Measurements from ENCODE around the gene DAB2IP.

The DAB2IP gene

DNA sequence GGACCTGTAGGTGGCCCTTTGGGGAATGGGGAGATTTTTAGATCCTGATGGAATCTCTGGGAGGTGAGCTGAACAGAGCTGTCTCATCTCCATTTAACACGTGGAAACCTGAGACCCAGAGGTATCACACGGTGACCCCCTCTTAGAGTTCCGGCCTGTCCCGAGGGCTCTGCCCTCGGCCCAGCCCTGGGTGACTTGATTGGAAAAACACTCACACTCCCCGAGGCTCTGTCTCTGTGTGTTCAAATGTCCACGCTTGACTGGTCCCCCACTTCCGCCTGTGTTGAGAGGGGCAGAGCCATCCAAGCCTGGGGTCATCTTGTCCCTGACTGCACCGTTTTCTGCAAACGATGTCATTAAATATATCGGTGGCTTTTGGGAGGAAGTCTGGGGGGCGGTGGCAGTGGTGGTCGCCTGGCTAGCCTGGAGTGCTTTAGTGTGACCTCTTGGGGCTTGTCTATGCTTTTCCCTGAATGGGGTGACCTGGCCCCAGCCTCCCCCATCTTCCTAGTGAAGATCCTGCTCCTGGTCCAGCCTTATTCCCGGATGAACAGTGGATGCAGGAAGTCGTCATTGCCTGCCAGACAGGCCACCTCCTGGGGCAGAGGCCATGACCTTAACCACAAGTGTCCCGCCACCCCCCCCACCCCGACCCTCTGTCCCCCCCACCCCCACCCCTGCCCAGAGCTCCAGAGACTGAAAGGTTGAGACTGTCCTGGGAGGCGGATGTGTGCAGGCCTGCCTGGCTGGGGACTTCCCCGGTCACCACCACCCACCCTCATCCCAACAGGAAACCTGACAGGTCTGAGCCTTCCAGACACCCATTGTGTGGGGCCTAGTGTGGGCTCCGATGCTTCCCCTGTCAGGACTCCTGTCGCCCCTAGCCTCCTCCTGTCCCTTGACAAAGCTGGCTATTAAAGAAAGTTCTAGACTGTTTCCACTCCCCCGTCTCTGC lies 5.3 kb upstream of the DAB2IP start:
- no peak for DNase-seq

DNA sequence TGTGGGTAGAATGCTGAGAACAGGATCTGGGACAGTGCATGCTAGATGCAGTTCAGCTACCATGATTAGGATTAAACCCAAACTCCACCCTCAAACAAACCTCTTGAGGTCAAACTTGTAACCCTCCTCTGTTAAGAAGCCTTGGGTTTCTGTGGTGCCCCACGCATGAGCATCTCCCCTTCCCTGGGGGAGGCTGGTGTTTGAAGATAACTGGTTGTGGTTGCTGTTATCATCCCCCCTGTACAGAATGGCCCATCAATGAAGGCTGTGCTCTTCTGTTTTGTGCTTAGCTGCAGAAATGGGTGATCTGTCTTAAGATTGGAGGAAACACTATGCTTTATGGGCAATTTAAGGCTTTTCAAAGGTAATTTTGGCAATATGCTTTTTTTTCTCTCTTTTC lies 4.4 kb upstream of the DAB2IP start:
- no peak for DNase-seq

DNA sequence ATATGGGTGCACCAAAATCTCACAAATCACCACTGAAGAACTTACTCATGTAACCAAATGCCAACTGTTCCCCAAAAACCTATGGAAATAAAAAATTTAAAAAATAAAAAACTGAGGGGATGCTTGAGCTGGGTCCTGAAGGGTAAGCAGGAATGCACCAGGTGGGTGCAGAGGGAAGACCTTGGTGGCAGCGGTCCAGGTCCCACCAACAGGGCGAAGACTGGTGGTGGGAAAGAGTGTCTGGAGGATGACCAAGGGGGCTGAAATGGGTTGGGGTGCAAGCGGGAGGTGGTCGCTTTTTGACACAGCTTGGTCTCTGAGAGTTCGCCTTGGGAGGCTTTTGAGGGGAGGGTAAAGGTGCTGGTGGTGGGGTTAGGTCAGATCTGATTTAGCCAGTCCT lies 3.3 kb upstream of the DAB2IP start:
- no peak for DNase-seq

DNA sequence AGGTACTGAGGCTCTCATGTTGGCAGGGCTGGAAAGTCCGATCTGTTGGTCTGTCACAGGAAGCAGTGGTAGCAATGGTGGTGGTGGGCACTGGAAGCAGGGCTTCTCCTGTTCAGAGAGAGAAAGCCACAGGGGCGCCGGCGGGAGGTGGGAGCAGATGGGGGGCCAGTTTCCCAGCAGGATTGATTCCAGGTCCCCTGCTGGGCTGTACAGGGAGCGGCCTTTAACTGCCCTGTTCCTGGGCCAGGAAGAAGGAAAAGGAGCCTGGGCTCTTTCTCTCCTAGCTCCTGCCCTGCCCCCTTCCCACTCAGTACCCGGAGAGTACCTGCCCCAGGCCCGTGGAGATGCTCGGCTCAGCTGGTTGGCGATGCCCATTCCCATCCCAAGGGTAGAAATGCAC lies 2.6 kb upstream of the DAB2IP start:
- DNase-seq = no peak

DNA sequence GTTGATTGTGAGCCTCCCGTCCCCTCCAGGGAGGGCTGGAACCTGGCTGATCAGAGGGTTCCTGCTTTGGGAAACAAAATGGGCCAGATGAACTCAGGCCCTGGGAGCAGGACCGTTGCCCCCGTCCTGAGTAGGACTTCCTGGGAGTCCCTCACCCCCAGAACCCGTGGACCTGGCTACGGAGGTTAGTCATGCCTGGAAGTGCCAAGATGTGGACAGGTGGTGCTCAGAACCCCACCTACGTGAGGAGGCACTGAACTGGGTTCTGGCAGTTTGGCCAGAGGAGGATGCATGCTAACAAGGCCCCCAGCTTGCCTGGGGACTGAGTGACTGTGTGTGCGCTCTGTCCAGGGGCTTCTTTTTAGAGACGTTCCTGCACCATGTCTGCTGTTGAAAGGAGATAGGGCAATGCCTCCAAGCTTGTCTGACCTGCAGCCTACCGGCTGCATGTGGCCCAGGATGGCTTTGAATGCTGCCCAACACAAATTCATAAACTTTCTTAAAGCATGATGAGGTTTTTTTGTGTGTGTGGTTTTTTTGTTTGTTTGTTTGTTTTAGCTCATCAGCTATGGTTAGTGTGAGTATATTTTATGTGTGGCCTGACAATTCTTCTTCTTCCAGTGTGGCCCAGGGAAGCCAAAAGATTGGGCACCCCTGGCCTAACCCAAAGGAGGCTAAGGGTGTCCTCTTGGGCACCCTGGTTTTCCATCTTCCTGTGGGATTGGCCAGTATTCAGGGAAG lies 1.8 kb upstream of the DAB2IP start:
- no peak for DNase-seq

DNA sequence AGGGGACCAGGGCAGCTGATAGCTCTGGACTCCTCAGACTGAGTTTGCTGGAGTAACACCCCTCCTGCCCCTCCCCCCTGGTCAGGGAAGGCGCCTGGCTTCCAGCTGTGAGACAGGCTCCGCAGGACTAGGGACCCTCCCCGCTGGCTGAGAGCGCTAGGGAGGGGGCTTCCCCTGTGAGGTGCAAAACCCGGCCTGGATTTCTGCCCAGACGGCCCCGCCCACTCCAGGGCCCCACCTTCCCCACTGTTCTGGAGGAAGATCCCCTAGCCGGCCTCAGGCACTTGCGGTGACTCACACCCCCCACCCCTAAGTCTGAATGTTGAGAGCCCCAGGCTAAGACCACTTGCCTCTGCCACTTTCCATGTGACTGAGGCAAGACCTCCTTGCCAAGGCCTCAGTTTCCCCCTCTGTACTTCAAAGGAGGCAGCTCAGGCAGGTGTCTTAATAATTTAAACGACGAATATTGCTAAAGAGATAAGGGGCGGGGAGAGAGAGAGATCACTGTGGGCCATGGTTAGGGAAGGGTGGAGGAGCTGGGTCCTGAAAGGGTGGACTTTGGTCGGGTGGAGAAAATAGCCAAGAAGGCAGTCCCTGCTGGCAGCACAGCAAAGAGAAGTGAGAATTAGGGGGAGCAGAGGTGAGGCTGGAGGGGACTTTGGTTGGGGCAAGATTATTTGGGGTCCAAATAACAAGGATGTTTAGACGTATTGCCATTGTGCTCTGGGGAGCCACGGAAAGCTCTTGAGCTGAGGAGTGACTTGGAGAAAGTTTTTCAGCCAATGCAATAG lies 1.0 kb upstream of the DAB2IP start:
- no peak for DNase-seq

DNA sequence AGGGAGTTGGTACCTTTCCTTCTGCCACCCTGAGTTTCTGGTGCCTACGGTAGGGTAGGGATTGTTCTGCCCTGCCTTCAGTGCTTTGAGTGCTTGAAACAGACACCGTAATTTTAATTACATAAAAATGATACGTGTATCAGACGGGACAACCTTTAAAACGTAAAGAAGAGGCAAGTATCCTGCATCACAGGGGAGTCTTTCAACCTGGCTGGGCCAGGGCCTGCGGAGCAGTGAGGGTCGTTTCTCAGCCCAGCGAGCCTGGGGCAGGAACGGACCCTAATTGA lies 483 bp upstream of the DAB2IP start:
- DNase-seq = no peak

DNA sequence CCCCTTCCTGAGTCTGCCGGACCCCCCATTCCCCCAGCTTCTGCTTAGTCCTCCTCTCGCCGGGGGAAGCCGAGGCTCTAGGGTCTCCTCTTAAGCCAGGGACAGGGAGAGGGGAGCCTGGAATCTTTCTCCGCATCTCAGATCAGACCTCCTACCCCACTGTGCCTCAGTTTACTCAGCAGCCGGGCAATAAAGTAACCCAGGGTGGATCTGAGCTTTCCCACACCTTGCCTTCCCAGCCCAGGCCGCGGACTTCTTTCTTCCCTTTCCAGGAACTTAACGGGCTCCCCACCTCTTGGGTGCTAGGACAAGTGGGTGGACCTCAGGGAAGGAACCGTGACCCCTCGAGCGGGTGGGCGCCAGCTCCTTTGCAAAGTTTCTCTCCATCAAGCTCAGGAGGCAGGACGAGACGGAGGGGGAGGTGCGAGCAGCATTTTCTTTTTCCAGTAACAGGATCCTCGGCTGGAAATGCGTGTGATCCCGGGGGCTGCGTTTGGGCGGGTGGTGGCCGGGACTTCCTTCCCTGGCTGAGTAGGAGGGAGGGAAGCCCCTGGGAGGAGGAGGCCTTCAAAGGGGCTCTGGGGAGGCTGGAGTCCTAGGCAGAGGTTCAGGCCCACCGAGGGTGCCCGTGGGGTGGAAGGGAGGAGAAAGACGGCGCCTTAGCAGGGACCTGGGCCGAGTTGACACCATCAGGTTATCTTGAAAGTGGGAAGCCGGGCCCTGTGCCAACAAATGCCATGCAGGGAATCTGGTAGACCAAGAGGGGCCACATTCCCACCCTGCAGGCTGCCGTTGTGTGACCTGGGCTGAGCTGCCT lies 795 bp downstream of the DAB2IP start:
- no peak for DNase-seq

DNA sequence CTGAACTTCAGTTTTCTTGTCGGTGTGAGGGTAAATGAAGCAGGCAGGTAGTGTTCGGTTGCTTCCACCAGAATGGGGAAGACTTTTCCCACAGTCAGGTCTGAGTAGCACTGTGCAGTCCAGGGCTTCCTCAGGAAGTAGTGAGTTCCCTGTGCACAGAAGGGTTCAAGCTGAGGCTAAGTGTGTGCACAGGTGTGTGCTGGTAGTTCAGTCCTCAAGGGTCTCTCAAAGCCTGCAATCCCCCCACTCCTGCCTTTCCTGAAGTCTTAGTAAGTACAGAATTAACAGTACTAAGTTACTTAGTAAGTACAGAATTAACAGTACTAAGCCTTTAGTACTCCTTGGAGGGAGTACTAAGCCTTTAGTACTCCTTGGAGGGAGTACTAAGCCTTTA lies 1.4 kb downstream of the DAB2IP start:
- DNase-seq = no peak

DNA sequence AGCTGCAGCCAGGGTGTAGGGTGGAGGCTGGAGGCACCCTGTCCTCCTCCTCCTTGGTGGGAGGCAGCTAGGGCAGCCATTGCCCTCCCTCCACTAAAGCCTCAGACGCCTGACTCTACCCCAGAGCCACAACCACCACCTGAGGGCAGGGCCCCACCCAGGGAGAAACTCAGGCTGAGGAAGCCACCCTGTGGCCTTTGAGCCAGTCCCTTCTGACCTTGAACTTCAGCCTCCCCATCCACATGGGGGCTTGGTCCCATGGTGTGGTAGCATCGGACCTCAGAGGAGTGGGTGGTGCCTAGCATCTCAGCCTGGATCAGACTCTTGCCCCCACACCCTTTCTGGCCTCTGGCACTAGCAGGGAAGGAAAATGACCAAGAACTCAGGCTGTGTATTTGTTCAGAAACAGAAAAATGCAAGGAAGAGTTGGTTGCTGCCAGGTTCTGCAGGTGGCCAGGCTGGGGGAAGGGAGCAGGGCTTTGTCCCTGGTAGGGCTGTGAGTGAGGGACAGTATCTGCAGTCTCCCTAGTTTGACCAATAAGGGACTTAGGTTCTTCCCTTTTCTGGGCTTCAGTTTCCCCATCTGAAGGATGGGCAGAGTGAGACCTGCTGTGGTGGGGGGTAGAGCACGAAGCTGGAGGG lies 3.2 kb downstream of the DAB2IP start:
- no peak for DNase-seq

DNA sequence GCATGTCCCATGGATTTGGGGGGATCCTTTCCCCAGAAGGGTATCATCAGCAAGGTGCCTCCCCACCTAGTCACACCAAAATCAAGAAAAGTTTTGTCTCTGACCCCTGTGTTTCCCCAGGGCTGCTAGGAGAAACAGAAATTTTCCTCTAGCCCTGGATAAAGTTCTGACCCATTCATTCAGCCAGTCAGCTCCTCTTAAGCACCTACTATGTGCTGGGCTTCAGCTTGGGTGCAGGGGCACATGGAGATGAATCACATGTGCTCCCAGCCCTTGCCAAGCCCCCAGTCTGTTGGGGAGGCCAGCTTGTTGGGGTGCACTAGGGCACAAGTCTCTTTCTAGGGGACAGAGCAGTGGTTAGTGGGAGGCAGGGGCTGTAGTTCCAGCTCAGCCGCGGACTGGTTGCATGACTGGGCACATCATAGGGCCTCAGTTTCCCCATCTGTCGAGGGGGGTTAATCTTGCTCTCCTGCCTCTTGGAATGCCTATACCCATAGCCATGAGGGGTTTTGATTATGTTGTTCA lies 3.9 kb downstream of the DAB2IP start:
- no peak for DNase-seq

DNA sequence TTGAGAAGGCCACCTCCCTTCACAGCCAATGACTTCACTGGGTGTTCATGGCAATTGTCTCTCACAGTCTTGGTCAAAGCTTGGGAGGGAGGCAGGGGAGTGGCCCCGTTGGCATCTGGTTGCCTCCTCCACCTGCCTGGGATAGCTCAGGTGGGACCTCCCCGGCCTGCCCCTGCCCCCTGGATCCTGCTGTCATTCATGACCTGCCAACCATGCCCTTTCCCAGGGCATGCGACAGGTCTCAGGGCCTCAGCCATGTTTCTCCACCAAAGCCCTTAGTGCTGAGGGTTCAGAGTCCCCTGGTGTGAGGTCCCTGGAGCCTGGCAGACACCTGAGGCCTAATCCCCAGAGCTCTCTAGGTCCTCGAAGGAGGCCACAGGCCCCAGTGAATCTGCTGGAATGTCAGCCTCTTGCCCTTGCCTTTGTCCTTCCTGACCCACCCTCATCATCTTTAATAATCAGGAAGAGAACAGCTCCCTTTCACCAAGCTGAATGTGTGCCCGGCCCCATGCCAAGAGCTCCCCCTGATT lies 5.6 kb downstream of the DAB2IP start:
- no peak for DNase-seq

DNA sequence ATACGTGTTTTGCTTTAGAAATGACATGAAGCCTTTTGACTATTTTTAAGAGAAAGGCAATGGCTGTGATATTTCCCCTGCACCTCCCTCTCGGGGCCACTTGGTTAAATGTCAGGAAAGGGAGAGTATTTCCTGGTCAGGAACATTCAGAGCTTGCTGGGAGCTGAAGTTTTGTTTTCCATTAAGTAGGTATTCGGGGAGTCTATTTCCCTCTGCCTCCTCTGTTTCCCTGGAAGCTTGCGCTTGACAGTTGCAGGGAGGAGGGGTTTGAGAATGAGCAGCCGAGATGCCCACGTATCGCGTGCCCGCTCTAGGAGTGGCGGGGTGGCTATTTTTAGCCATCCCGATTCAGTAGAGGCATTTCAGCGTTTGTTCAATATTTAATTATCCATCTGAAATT lies 6.7 kb downstream of the DAB2IP start:
- no peak for DNase-seq

DNA sequence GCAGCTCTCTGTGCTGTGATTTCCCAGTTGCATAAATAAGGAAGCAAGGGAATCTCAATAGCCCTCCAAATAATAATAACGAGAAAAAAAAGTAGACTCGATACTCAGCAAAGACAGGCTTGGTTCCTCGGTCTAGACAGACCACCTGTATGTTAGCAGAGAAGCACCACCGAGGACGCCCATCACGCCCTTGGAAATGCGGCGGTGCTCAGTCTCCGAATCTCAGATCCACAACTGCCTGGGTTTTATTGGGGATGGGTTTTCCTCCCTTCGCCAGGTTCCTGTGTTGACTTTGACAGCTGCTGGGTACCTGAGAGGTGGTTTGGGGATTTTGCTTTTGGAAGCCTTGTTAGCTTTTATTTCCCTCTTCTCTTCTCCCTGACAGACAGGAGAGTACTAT lies 7.2 kb downstream of the DAB2IP start:
- no peak for DNase-seq

DNA sequence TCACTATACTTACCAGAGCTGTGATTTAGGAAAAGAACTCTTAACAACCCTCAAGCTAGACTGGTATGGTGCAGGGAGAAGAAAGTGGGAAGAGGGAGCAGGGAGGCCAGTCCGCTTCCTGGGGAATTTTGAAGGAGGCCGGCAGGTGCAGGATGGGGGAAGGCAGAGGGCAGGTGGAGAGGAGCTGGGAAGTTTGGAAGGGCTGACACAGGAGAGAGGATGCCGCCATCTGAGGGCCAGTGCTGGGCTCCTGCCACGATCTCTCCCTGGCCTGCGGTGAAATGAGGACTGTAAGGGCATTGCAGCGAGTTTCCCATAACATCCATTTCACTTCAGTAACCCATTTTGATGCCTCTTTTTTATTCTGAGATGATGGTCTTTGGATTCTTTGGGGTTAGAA lies 8.9 kb downstream of the DAB2IP start:
- no peak for DNase-seq

DNA sequence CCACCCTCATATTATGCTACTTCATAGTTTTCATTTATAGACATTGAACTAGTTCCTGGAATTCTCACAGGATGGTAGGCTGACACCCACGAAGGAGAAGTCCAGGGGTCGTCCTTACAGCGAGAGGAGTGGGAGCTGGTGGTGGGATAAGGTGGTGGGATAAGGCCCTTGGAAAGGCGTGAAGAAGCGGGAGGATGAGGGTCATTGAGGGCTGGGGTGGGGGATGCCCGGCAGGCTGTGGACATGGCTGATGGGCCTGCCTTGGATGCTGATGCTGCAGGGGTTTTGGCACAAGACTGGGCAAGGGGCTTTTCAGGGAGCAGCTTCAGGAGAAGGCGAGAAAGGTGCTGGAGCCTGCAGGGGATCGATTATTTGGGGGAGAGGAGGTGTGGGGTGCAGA lies 9.4 kb downstream of the DAB2IP start:
- DNase-seq = no peak

DNA sequence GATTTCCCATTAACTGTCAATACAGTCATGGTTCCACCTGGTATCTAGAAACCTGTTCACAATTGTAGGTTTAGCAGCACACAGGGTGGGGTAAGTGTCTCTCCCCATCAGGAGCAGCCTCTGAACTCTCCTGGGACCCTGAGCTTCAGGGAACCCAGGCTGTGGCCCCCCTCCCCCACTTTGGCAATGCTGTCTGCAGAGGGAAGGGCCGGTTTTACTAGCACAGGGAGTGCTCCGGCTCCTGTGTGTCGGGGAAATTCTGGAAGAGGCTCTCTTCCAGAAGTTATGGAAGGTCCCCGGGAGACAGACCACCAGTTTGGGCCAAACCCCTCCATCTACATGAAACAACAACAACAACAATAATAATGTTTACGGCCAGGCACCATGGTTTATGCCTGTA lies 9.9 kb downstream of the DAB2IP start:
- no peak for DNase-seq

DNA sequence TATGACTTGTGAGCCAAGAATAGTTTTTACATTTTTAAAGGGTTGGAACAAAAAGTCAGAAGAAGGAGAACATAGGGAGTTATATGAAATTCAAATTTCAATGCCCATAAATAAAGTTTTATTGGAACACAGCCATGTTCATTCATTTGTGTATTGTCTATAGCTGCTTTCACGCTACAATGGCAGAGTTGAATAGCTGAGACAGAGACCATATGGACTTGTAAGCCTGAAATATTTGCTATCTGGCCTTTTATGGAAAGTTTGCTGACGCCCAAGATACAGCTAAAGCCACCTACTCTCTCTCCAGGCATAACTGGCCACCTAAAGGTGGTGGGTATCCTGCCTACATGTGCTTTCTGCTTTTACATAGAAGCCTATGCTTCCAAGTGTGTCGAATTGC lies 10.9 kb downstream of the DAB2IP start:
- no peak for DNase-seq

DNA sequence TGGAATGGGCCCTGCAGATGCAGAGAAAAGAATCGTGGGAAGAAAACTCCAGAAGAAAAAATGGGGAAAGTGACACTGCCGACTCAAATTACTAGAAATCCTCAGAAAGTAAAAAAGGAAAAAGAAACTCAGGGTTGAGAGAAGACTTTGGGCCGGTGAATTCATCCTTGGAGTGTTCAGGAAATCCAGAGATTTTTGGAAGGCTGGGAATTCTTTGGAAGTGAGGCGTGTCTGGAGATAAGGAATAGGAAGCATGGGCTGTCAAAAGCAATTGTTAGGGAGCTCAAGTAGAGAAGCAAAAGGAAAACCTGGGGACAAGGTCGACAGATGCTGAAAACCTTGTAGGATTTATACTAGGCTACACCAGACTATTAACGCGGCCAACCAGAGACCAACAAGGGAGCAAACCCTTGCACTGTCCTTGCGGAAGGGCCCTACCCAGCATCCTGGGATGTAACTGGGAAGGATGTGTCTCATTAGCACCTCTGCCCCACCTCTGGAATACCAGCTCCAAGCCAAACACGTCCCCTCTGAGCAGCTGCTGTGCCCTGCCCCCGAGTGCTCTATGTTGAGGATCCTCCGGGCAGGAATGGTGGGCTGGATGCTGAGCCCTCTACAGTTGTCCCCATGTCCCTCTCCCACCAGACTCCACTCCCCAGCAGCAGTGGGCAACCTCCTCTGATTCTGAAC lies 11.6 kb downstream of the DAB2IP start:
- DNase-seq = no peak

DNA sequence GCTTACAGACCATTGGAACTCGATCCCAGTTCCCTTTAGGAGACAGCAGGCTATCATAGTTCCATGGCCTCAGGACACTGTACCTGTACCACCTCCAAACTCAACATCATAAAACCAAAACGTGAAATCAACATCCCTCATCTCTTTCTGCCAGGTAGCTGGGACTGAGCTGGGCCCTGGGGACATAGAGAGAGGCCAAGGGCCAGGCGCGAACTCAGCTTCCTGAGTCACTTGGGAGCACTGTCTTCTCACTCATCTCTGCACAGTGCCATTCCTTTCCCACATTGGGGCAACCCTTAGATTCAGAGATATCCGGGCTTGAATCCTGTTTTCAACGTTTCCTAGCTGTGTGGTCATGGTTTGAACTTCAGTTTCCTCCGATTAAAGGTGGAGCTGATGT lies 12.2 kb downstream of the DAB2IP start:
- no peak for DNase-seq

DNA sequence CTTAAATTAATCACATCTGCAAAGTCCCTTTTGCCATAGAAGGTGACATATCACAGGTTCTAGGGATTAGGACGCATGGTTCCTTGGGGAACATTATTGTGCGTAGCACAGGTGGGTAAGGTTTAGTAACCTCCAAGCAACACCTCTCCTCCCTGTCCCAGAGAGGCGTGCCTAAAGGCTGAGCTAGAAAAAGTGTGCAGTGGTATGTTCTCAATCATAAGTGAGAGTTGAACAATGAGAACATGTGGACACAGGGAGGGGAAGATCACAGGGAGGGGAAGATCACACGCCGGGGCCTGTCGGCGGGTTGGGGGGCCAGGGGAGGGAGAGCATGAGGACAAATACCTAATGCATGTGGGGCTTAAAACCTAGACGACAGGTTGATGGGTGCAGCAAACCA lies 14.9 kb downstream of the DAB2IP start:
- no peak for DNase-seq

Measured in HCEC 1CT (cell line).